Right renal cortex interstitium (tissue), 3 donors: Measurements from ENCODE around the gene SRD5A3. TPM values are rescaled to one million over a fixed set of nuclear protein-coding genes. Genes with fewer than 3 reads are reported as not detected.
"Not testable (repeated sequence)": the region's sequence is repeated elsewhere in the genome, so short reads cannot be mapped to it uniquely, and the experiment has no call there.

Experiments used
- DNase-seq, 3 donors: peaks; one replicate each; pipeline ENCODE4 v3.0.0-alpha.2; 2013; ENCODE audit warnings: low read depth in 3 of 3, low spot score in 2 of 3
- polyA plus RNA-seq, 3 donors: library from polyadenylated mRNA; unstranded; fragments of 120-200 nt; gene quantifications; one replicate each; pipeline ENCODE4 v1.2.1, GENCODE V29; 2013; ENCODE audit not compliant: insufficient read length in 3 of 3

SRD5A3 gene
- polyA plus RNA-seq, 3 donors: 17.7 to 22.6 (median 22.1) TPM

DNA sequence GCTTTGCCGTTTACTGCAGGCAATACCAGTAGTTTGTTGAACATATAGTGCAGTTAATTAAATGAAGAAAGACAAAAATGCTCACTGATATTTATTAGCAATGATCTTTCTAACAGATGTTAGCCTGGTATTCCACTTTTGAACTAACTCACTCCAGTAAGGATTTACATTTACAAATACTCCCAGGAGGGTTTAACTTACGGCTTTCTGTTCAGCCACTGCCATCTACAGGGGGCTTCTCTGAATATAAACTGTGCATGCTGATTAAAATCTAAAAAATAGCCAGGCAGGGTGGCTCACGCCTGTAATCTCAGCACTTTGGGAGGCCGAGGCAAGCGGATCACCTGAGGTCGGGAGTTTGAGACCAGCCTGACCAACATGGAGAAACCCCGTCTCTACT is 2.2 kb upstream of the SRD5A3 start:
- DNase-seq: no peak

DNA sequence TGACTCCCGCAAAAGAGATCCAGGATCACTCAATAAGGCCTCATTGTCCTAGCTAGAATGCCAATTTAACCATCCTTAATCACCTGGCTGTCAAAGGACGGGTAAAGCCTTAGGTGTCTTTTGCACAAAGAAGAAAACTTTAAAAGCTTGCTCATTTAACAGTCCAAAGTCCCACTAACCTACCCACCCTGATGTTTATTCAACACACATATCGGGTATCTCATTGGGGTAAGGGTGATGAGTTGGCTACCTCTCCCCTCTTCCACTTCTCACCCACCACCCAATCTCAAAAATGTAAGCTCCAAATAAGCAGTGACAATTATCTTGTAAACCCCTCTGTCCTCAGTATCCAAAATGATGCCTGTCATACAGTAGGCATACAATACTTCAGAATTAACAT is 988 bp upstream of the SRD5A3 start:
- no peak for DNase-seq

DNA sequence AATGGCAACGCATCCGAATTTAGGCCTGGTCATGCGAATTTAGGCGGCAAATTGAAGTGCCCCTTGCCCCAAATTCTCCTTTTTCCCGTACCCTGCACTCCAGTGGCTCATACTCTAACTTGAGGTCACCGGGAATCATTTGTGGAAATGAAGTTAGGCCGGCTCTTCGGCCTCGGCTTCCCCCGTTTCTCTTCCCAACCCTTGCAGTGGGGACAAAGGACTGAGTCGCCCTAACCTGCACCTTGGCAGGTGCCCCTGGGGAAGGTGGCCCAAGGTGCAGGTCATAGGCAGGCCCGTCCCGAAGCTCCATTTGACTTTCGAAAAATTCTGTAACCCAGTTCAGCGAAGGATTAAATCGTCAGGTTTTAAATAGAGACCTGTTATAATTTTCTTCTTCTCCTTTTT is 811 bp downstream of the SRD5A3 start:
- no peak for DNase-seq

DNA sequence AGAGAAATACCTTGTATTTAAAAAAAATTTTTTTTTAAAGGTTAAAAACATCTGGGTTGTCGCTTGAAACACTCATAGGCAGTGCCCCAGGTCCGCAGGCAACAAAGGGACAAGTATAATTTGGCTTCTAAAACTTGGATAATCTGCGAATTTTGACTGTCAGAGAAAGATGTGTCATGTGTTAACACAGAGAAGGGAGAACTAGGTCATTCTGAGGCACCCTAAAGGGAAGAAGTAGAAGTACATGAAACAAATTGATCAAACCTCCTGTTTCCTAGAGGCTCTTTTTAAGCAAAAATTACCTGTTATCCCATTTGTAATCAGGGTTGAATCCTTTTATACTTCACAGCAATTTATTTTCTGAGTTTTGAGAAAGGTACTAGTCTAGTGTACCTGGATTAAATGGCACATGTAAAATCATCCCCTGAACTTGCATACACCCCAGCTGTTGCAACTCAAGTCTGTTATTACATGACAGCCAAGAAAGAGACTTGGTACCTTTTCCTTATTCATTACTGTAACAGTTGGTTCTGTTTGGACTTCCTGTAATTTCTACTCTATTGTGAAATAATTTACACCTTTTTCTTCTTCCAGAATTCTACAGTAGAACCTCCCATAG is 1.7 kb downstream of the SRD5A3 start:
- no peak for DNase-seq

DNA sequence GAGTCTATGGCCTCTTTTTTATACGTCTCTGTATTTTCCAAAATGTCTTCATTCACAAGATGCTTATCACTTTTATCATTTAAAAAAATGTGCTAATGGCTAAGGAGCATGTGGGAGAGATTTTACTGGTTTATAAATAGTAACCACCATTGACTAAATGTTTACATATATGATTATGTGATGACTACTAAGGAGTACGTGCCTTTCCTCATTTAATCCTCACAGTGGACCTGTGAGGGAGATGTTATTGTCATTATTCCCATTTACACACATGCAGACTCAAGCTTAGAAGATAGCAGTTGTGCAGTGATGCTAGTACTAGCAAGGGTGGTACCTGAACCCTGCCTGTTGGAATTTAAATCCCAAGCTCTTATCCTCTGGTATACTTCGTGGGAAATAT is 2.4 kb downstream of the SRD5A3 start:
- DNase-seq: no peak

DNA sequence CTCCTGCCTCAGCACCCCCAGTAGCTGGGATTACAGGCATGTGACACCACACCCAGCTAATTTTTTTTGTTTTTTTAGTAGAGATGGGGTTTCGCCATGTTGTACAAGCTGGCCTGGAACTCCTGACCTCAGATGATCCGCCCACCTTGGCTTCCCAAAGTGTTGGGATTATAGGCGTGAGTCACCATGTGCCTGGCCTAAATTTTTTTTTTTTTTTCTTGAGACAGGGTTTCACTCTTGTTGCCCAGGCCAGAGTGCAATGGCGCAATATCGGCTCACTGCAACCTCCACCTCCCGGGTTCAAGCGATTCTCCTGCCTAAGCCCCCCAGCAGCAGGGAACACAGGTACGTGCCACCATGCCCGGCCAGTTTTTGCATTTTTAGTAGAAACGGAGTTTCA is 4.8 kb downstream of the SRD5A3 start:
- DNase-seq: not testable (repeated sequence)

DNA sequence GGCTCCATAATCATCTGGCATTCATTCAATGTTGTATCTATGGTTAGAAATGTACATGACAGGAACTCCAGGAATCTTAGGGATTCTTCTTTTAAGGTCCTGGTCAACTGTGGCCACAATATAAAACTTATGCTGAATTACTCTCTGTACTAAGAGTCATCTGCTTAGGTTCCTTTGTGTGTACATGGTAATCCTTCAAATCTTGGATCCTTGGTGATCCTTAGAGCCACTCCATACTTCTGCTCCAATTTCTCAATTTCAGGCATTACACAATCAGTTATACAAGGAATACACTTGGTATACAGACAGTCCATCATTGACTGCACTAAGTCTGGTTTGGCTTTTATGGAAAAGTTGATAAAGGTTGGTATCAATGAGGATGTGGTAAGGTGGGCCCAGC is 5.8 kb downstream of the SRD5A3 start:
- no peak for DNase-seq

DNA sequence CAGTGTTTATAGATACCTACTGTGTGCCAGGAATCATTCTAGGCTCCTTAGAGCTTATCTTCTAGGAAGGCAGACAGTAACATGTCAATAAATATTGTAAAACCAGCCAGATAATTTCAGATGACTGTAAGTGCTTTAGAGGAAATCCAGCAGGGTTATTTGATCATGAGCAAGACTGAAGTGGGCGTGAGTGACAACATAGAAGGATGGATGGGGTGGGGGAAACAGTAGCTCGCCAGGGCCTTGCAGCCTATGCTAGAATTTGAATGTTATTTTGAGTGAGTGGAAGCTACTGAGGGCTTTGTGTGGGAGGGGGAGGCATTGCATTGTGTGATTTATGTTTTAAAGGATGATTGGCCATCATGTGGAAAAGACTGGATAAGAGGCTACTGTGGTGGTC is 6.7 kb downstream of the SRD5A3 start:
- DNase-seq: no peak

DNA sequence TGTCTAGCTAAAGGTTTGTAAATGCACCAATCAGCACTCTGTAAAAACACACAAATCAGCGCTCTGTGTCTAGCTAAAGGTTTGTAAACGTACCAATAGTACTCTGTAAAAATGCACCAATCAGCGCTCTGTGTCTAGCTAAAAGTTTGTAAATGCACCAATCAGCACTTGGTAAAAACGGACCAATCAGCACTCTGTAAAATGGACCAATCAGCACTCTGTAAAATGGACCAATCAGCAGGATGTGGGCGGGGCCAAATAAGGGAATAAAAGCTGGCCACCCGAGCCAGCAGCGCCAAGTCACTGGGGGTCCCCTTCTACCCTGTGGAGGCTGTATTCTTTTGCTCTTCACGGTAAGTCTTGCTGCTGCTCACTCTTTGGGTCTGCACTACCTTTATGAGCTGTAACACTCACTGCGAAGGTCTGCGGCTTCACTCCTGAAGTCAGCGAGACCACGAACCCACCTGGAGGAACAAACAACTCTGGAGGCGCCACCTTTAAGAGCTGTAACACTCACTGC is 7.2 kb downstream of the SRD5A3 start:
- DNase-seq: not testable (repeated sequence)

DNA sequence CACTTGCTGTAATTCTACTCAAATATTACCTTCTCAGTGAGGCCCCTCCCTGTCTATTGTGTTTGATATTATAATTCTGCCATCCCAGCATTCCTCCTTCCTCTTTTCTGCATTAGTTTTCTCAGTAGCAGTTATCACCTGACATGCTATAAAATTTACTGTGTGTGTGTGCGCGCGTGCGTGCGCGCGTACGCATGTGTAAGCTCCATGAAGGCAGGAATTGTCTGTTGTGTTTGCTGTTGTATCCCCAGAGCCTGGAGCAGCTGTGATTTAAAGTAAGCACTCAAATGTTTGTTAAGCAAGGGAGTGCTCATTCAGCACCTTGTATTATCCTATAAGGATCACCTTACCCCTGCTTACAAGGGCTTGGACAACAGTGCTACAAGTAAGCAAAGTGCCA is 8.6 kb downstream of the SRD5A3 start:
- no peak for DNase-seq

DNA sequence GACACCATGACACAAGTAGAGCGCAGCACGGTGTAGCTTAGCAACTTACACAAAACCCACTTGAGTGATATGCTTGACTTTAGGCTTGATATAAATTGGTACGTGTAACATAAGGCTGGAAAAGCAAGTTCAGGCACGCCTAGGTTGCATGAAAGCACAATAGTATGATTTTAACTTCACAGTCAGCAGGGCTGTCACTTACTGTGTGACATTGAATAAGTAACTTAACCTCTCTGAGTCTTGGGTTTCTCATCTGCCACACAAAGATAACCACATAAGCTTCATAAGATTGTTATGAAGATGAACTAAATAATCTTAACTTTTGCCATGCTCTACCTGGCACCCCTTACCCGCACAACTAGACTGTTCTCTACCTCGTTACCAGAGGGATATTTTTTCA is 9.5 kb downstream of the SRD5A3 start:
- no peak for DNase-seq

DNA sequence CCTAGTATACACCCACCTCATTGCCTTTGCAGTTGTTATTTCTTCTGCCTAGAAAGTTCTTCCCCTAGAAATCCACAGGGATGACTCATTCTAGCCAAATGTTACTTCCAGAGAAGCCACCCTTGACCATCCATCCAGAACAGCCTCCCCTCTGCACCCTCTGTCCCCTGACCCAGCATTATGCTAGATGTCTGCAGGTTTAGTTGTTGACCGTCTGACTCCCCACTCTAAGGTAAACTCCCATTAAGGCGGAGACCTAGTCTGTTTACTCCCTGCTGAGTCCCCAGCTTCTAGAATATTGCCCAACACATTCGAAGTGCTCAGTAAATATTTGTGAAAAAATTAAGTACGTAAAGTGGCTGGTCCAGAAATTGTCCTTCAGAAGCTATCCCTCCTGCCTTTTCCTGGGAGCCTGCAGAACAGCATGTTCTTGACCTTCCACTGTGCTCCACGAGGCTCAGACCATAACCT is 11.0 kb downstream of the SRD5A3 start:
- DNase-seq: no peak

DNA sequence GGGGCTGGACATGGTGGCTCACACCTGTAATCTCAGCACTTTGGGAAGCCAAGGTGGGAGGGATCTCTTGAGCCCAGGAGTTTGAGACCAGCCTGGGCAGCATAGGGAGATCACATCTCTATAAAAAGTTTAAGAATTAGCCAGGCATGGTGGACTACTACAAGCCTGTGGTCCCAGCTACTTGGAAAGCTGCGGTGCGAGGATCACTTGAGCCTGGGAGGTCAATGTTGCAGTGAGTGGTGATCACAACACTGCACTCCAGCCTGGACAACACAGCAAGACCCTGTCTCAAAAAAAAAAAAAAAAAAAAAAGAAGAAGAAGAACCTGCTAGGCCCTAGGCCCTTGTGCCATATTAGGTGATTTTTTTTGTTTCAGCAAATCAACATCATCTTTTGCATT is 12.2 kb downstream of the SRD5A3 start:
- DNase-seq: no peak

DNA sequence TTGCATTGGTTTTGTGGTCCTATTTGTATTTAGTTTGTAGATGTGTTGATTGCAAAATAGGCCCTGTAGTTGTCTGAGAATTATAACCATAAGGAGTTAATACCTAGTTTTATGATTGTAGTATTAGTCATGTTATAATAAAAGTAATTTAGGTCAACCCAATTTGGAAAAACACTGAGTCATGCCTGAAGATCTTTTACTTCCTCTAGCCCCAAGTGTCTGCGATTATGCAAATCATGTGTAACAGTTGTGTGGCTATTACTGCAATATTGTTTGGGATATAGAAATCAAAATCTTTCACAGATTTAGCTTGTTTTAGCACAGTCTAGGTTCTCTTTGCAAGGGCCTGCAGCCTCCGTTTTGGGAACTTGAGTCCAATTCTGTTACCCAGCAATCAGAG is 12.6 kb downstream of the SRD5A3 start:
- no peak for DNase-seq

DNA sequence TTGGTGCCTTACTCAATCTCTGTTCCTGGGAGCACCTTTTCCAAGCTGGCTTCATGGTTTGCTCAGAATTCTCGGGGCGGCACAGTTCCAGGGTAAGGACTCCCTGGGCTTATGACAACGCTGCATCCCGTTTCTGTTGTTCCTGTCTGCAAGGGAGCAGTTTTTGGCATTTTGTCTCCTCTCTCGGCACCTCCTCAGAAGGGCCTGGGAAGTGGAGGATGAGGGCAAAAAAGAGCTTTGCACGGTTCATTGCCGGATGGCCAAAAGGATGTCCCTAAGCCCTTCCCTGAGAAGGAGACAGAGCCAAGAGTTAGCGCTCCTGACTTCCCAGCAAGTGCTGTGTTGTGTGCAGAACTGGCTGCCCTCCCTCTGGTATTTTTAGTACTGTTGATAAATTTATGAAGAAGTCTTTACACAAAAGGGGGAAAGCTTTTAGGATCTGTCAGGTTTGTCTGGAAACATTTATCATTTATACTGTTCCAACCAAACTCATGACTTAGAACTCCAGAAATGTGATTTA is 13.4 kb downstream of the SRD5A3 start:
- DNase-seq: no peak

DNA sequence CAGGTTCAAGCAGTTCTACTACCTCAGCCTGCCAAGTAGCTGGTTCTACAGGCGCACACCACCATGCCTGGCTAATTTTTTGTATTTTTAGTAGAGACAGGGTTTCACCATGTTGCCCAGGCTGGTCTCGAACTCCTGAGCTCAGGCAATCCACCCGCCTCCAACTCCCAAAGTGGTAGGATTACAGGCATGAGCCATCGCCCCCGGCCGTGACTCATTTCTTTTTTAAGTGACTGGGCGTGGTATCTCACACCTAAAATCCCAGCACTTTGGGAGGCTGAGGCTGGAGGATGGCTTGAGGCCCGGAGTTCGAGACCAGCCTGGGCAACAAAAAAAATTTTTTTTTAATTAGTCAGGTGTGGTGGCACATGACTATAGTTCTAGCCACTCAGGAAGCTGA is 16.9 kb downstream of the SRD5A3 start:
- DNase-seq: not testable (repeated sequence)

DNA sequence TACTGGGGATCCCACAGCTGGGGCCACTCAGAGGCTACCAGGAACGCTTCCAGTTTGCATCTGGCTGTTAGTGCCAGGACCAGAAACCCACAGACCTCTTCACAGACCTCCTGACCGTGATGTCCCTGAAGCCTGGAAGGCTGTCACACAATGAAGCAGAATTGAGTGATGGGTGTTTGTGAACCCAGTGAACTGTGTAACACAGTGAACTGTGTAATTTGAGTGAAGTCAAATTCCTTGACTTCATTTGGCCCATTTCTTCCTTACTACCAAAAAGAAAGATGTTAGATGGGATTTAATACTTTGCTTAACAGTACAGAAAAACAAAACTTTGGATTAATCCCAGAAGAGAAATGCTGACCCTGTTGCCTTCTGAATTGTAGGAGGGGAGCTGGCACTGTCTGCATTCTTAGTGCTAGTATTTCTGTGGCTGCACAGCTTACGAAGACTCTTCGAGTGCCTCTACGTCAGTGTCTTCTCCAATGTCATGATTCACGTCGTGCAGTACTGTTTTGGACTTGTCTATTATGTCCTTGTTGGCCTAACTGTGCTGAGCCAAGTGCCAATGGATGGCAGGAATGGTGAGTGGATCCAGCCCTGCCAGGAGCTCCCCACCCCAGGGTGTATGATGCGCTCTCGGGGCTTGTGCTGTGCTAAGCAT is 17.8 kb downstream of the SRD5A3 start:
- no peak for DNase-seq

DNA sequence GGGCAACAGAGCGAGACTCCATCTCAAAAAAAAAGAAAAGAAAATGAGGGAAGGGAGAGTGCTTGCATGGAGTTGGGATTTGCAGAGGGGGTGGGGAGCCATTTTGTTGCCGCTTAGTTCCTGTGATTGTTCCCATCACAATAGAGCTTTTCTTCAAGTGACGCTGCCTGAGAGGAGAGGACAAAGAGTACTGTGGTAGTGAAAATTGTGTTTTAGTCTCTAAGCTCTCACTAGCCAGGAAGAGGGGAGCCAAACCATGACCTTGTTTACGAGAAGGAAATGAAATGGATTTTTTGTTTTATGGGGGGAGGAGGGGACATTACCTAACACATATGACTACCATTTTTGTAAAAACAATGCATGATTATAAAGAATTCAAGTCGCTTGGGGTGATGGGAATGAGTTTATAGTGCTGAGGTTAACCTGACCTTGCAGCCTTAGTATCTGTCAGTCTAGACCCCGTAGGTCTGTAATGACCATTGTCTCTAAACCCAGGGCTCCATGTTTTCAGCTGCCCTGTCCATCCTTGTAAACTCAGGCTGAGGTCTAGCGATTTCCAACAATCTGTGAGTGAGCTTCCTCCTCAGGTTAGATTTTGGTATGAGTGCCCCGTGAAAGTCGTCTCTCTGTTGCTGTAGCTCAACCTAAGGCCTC is 18.8 kb downstream of the SRD5A3 start:
- no peak for DNase-seq

DNA sequence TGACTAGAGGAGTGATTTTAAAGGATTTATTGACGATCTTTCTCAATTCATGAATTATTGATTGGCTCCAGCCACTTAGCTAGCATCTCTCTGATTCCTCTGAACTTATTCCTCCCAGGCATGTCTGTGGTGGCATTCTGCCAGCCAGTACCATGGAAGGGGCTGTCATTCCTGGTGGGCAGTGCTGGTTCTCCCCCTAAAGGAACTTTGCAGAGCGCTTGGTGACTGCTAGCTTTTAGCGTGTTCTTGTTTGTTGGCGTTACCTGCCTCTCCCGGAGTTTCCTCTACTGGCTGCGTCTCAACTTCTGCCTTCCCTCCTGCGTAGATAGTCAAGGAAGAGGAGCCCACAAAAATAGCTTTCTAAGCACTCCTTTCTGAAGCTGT is 19.3 kb downstream of the SRD5A3 start:
- DNase-seq: no peak

DNA sequence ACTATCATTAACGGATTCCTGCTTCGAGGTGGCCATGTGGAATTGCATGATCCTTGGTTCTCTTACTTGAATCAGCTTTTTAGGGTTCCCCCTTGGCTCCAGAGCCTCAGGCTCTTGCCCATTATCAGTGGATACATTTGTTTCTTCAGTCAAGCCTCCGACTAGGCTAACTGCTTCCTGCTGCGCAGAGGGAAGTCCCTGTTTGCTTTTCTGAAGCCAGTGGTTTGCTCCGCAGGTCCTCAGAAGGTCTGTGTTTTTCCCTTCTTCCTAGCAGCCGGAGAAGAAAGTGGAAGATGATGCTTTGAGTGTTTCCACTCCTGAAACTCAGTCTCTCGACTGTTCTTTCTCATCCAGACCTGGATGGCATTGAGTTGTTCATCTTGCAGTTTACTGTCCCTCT is 20.6 kb downstream of the SRD5A3 start:
- no peak for DNase-seq

DNA sequence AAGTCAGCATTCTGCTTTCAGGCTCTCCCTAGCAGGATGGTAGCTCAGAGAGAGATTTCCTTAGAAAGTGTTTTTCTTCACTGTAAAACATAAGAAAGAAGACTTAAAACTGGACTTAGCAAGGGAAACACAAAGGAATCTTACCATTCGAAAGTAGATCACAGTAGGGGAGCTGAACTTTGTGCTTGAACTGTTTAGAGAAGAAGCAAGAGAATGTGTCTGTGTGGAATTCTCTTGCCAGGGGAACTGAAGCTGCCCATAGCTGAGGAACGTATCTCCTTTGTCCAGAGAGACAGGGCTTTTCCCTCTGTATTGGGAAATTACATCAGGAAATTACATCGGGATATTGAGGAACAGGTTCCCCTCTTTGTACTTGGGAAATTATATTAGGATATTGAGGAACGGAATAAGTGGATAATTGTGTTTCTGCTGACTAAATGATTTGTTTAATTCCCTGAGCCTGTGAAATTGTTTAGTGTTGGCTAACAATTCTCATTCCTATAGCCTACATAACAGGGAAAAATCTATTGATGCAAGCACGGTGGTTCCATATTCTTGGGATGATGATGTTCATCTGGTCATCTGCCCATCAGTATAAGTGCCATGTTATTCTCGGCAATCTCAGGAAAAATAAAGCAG is 21.2 kb downstream of the SRD5A3 start:
- DNase-seq: no peak
